Naive thymus-derived CD8-positive, alpha-beta T cell (primary cell): ENCODE results near the gene CROCC. TPM values are rescaled to one million over a fixed set of nuclear protein-coding genes. Genes with fewer than 3 reads are reported as not detected.
"Not testable (repeated sequence)": the region's sequence is repeated elsewhere in the genome, so short reads cannot be mapped to it uniquely, and the experiment has no call there.

Experiments used
- ATAC-seq, 2 donors: fragments of 150-1000 bp; cut with Tn5 transposase in 1 of 2; sonication (Bioruptor Pico), chemical (Tn5 transposase) in 1 of 2; 1 replicate in 1 of 2; 2 replicates in 1 of 2; pipeline ENCODE4 v1.10.0; 2021; ENCODE audit warnings: mild to moderate bottlenecking in 2 of 2, moderate library complexity in 2 of 2
- POLR2A ChIA-PET: fragments of 350-600 bp; sonication (Branson Sonifier 250); formaldehyde crosslinking; loops from one replicate; lab custom pipeline; 2021; ENCODE audit warnings: antibody characterized with exemption; lab: Charles Lee
- DNase-seq, 10 donors: peaks; one replicate each; pipeline versions ENCODE4 v3.0.0 to v3.0.0-alpha.2; 2020 to 2022
- H3K27ac Mint-ChIP-seq, 10 donors: one replicate each; pipeline ENCODE4 v1.8.0; 2020 to 2022; ENCODE audit warnings: mild to moderate bottlenecking in 10 of 10, mixed read lengths in 10 of 10, moderate library complexity in 4 of 10, inconsistent platforms in 1 of 10
- H3K27me3 Mint-ChIP-seq, 5 donors: one replicate each; pipeline ENCODE4 v1.8.0; 2021 to 2022; ENCODE audit warnings: mixed read lengths in 5 of 5
- H3K36me3 Mint-ChIP-seq, 3 donors: one replicate each; pipeline ENCODE4 v1.8.0; 2020 to 2022; ENCODE audit warnings: mixed read lengths in 3 of 3, mild to moderate bottlenecking in 2 of 3, inconsistent platforms in 1 of 3
- H3K4me1 Mint-ChIP-seq, 4 donors: one replicate each; pipeline ENCODE4 v1.8.0; 2021 to 2022; ENCODE audit warnings: mixed read lengths in 4 of 4
- H3K4me3 Mint-ChIP-seq, 10 donors: one replicate each; pipeline ENCODE4 v1.8.0; 2020 to 2022; ENCODE audit warnings: mild to moderate bottlenecking in 10 of 10, mixed read lengths in 10 of 10, moderate library complexity in 6 of 10, inconsistent platforms in 1 of 10
- H3K9me3 Mint-ChIP-seq, 9 donors: one replicate each; pipeline ENCODE4 v1.8.0; 2020 to 2022; ENCODE audit warnings: mixed read lengths in 9 of 9, mild to moderate bottlenecking in 3 of 9, inconsistent platforms in 1 of 9, moderate library complexity in 1 of 9
- polyA plus RNA-seq, 3 donors: library from polyadenylated mRNA; unstranded; fragments of 300-500 nt; fragmentation: Illumina TruSeq; gene quantifications; one replicate each; pipeline ENCODE4 v1.2.3, GENCODE V29; 2021
- total RNA-seq, 8 experiments: library from RNA in 2 of 8; stranded (reverse) in 2 of 8; gene quantifications; one replicate each; pipeline ENCODE4 v1.2.3 and lab custom pipeline; 2021 to 2026

CROCC gene
- total and polyA plus RNA-seq, 5 experiments from 2014 or later = 1.2 to 124 (median 5.4) TPM

GRCh38 chr1:16890539-16891021 lies 31.2 kb upstream of the CROCC start:
- H3K4me1 Mint-ChIP-seq = peaks cover 7 to 36% (median 30%) of the 10 kb centered on the region in 4 donors
- not testable (repeated sequence) for DNase-seq, H3K9me3 Mint-ChIP-seq, ATAC-seq, H3K36me3 Mint-ChIP-seq, H3K27me3 Mint-ChIP-seq
- POLR2A ChIA-PET = interaction anchor here (0.6 to 5.0 kb wide), 4 partner anchors 13 to 528 kb away, joined by 3 to 48 read pairs (median 4); no protein-coding TSS in a partner anchor
- peak overlapping the region in 6 of 10 donors; percentile 42 to 99 (median 96) for H3K4me3 Mint-ChIP-seq
- peak overlapping the region in 5 of 10 donors; percentile 44 to 98 (median 97) for H3K27ac Mint-ChIP-seq

GRCh38 chr1:16891057-16891456 lies 30.7 kb upstream of the CROCC start:
- POLR2A ChIA-PET = interaction anchor here (0.6 to 5.0 kb wide), 4 partner anchors 13 to 528 kb away, joined by 4 to 48 read pairs (median 5); no protein-coding TSS in a partner anchor
- Mint-ChIP-seq H3K27ac (peak overlapping the region in 2 of 10 donors; percentile 8 to 98), H3K4me1 (peaks cover 10 to 39% (median 33%) of the 10 kb centered on the region in 4 donors), H3K4me3 (peak overlapping the region in 3 of 10 donors; percentile 16 to 58 (median 42))
- DNase-seq, H3K36me3 Mint-ChIP-seq, H3K27me3 Mint-ChIP-seq, ATAC-seq, H3K9me3 Mint-ChIP-seq: not testable (repeated sequence)

GRCh38 chr1:16892978-16893525 lies 28.7 kb upstream of the CROCC start:
- not testable (repeated sequence) for H3K27me3 Mint-ChIP-seq, ATAC-seq, H3K9me3 Mint-ChIP-seq, DNase-seq, H3K4me3 Mint-ChIP-seq, H3K36me3 Mint-ChIP-seq
- H3K4me1 Mint-ChIP-seq = peaks cover 22 to 58% (median 50%) of the 10 kb centered on the region in 4 donors
- peak overlapping the region in 1 of 10 donors; percentile 75 for H3K27ac Mint-ChIP-seq
- POLR2A ChIA-PET = interaction anchor here (0.8 to 1.8 kb wide), 3 partner anchors 9 to 248 kb away, joined by 3 to 17 read pairs (median 3); no protein-coding TSS in a partner anchor

GRCh38 chr1:16893796-16894195 lies 27.9 kb upstream of the CROCC start:
- H3K36me3 Mint-ChIP-seq, ATAC-seq, POLR2A ChIA-PET, DNase-seq, H3K9me3 Mint-ChIP-seq, H3K27me3 Mint-ChIP-seq: not testable (repeated sequence)
- peak overlapping the region in 1 of 10 donors; percentile 72 for H3K4me3 Mint-ChIP-seq
- H3K4me1 Mint-ChIP-seq = peaks cover 20 to 56% (median 47%) of the 10 kb centered on the region in 4 donors
- peak overlapping the region in 7 of 10 donors; percentile 12 to 100 (median 78) for H3K27ac Mint-ChIP-seq

GRCh38 chr1:16894338-16894737 lies 27.4 kb upstream of the CROCC start:
- H3K36me3 Mint-ChIP-seq, POLR2A ChIA-PET, H3K9me3 Mint-ChIP-seq, H3K27me3 Mint-ChIP-seq, DNase-seq, ATAC-seq: not testable (repeated sequence)
- Mint-ChIP-seq H3K4me1 (peaks cover 17 to 51% (median 42%) of the 10 kb centered on the region in 4 donors), H3K4me3 (peak overlapping the region in 6 of 10 donors; percentile 2 to 89 (median 64)), H3K27ac (peak overlapping the region in 9 of 10 donors; percentile 22 to 100 (median 100))

- not testable (repeated sequence) for H3K9me3 Mint-ChIP-seq, DNase-seq, ATAC-seq, H3K36me3 Mint-ChIP-seq, H3K27me3 Mint-ChIP-seq
- peak overlapping the region; percentile 58 to 92 (median 86) for H3K4me3 Mint-ChIP-seq
- peak overlapping the region; percentile 42 to 100 (median 100) for H3K27ac Mint-ChIP-seq
- POLR2A ChIA-PET = interaction anchor here (3.2 kb wide), 1 partner anchor 10 kb away, joined by 51 read pairs; no protein-coding TSS in a partner anchor
- H3K4me1 Mint-ChIP-seq = peaks cover 17 to 42% (median 34%) of the 10 kb centered on the region in 4 donors
Measured at GRCh38 chr1:16895233-16895597, 26.5 kb upstream of the CROCC start.

GRCh38 chr1:16895598-16896315 lies 26.0 kb upstream of the CROCC start, which contains the start of gene RNU1-2:
Gene RNU1-2, plus strand, starts transcription at chr1:16895980.
- H3K4me1 Mint-ChIP-seq = peaks cover 17 to 46% (median 32%) of the 10 kb centered on the region in 4 donors
- not testable (repeated sequence) for H3K27me3 Mint-ChIP-seq, H3K9me3 Mint-ChIP-seq, H3K36me3 Mint-ChIP-seq
- H3K4me3 Mint-ChIP-seq = peak within 1 kb of the TSS; percentile 58 to 92 (median 86)
- DNase-seq (peak; percentile 43 to 95 (median 85)), ATAC-seq (peak; percentile 99)
- POLR2A ChIA-PET = interaction anchor here (0.8 to 3.2 kb wide), 4 partner anchors 10 to 202 kb away, joined by 3 to 51 read pairs (median 6); no protein-coding TSS in a partner anchor
- H3K27ac Mint-ChIP-seq = peak within 1 kb of the TSS; percentile 90 to 100 (median 100)

GRCh38 chr1:16896316-16897055 lies 25.2 kb upstream of the CROCC start:
- not testable (repeated sequence) for H3K9me3 Mint-ChIP-seq, H3K27me3 Mint-ChIP-seq, H3K36me3 Mint-ChIP-seq
- Mint-ChIP-seq H3K4me1 (peaks cover 19 to 53% (median 35%) of the 10 kb centered on the region in 4 donors), H3K27ac (peak overlapping the region; percentile 90 to 100 (median 100)), H3K4me3 (peak overlapping the region; percentile 58 to 92 (median 86))
- POLR2A ChIA-PET = interaction anchor here (0.8 to 3.2 kb wide), 4 partner anchors 9 to 203 kb away, joined by 3 to 51 read pairs (median 6); no protein-coding TSS in a partner anchor
- peak in 8 of 10 donors; percentile 53 to 72 (median 66) for DNase-seq
- peak in 1 of 2 donors; percentile 10 for ATAC-seq

- POLR2A ChIA-PET = interaction anchor here (0.7 to 3.2 kb wide), 2 partner anchors 8 to 380 kb away, joined by 3 to 51 read pairs; no protein-coding TSS in a partner anchor
- H3K9me3 Mint-ChIP-seq, H3K36me3 Mint-ChIP-seq, DNase-seq, ATAC-seq, H3K27me3 Mint-ChIP-seq: not testable (repeated sequence)
- H3K4me1 Mint-ChIP-seq = peaks cover 25 to 58% (median 40%) of the 10 kb centered on the region in 4 donors
- H3K27ac Mint-ChIP-seq = peak overlapping the region in 8 of 10 donors; percentile 50 to 100 (median 90)
- H3K4me3 Mint-ChIP-seq = peak overlapping the region in 7 of 10 donors; percentile 56 to 84 (median 76)
Measured at GRCh38 chr1:16897653-16898052, 24.1 kb upstream of the CROCC start.

- H3K36me3 Mint-ChIP-seq, POLR2A ChIA-PET, DNase-seq, H3K27me3 Mint-ChIP-seq, H3K9me3 Mint-ChIP-seq, ATAC-seq: not testable (repeated sequence)
- Mint-ChIP-seq H3K27ac (peak overlapping the region in 3 of 10 donors; percentile 25 to 100 (median 100)), H3K4me3 (peak overlapping the region in 1 of 10 donors; percentile 65), H3K4me1 (peaks cover 28 to 58% (median 43%) of the 10 kb centered on the region in 4 donors)
Measured at GRCh38 chr1:16898298-16898697, 23.4 kb upstream of the CROCC start.

GRCh38 chr1:16899020-16899419 lies 22.7 kb upstream of the CROCC start:
- H3K4me3 Mint-ChIP-seq, DNase-seq, H3K27me3 Mint-ChIP-seq, H3K9me3 Mint-ChIP-seq, H3K27ac Mint-ChIP-seq, ATAC-seq, H3K36me3 Mint-ChIP-seq: not testable (repeated sequence)
- POLR2A ChIA-PET = interaction anchor here (1.2 to 2.3 kb wide), 2 partner anchors 10 to 62 kb away, joined by 3 to 8 read pairs; no protein-coding TSS in a partner anchor
- H3K4me1 Mint-ChIP-seq = peaks cover 28 to 58% (median 47%) of the 10 kb centered on the region in 4 donors
